Astrocyte (in vitro differentiated cells and primary cell): ENCODE measurements around the gene KIAA1614.

Source experiments
- EZH2 ChIP-seq: IDR thresholded peaks from 2 replicates; pipeline ENCODE4 v1.6.1; 2012; ENCODE audit warnings: mild to moderate bottlenecking, low read length, inconsistent platforms; ENCODE audit not compliant: insufficient read depth
- TF ChIP-seq, protein P1 (sequence below): IDR thresholded peaks from 2 replicates; pipeline ENCODE4 v1.5.1; 2011; ENCODE audit warnings: low read depth, mild to moderate bottlenecking, inconsistent platforms, low read length, moderate library complexity; ENCODE audit not compliant: insufficient read depth

GRCh38 chr1:180964595-180964994, 51.9 kb downstream of the KIAA1614 start:
- TF ChIP-seq, protein P1, sequence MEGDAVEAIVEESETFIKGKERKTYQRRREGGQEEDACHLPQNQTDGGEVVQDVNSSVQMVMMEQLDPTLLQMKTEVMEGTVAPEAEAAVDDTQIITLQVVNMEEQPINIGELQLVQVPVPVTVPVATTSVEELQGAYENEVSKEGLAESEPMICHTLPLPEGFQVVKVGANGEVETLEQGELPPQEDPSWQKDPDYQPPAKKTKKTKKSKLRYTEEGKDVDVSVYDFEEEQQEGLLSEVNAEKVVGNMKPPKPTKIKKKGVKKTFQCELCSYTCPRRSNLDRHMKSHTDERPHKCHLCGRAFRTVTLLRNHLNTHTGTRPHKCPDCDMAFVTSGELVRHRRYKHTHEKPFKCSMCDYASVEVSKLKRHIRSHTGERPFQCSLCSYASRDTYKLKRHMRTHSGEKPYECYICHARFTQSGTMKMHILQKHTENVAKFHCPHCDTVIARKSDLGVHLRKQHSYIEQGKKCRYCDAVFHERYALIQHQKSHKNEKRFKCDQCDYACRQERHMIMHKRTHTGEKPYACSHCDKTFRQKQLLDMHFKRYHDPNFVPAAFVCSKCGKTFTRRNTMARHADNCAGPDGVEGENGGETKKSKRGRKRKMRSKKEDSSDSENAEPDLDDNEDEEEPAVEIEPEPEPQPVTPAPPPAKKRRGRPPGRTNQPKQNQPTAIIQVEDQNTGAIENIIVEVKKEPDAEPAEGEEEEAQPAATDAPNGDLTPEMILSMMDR = no peak
- TF ChIP-seq EZH2 = no peak
